ENCODE data around the gene STXBP2. TPM values are rescaled to one million over a fixed set of nuclear protein-coding genes. Genes with fewer than 3 reads are reported as not detected.

The STXBP2 gene
- total RNA-seq, 1 donor from 2014 or later, result 96.3 TPM

GRCh38 chr19:7632340-7633203 lies 4.3 kb upstream of the STXBP2 start:
- Mint-ChIP-seq H3K4me1 (ENCODE audit: low read depth) (peaks cover 24% of the 10 kb centered on the region), H3K27ac (no peak overlapping the region), H3K4me3 (ENCODE audit: low read depth) (no peak overlapping the region), H3K27me3 (ENCODE audit: low read depth) (no peaks in the 10 kb centered on the region), H3K36me3 (ENCODE audit: low read depth) (peaks cover 10% of the 10 kb centered on the region), H3K9me3 (no peaks in the 10 kb centered on the region)
- no peak for DNase-seq (ENCODE audit: low spot score)
- intact Hi-C loops (cut with micrococcal nuclease), result no loop called here

GRCh38 chr19:7633698-7634097 lies 3.2 kb upstream of the STXBP2 start, which contains the start of gene PCP2:
TSS of gene PCP2 (minus strand) at chr19:7633719. CDS start at chr19:7633457, 262 bp downstream.
- peaks cover 10% of the 10 kb centered on the region for H3K36me3 Mint-ChIP-seq (ENCODE audit: low read depth)
- intact Hi-C loops (cut with micrococcal nuclease), result no loop called here
- no peak for DNase-seq (ENCODE audit: low spot score)
- no peak within 1 kb of the TSS for H3K27ac Mint-ChIP-seq
- no peak within 1 kb of the TSS for H3K4me3 Mint-ChIP-seq (ENCODE audit: low read depth)
- no peaks in the 10 kb centered on the region for H3K27me3 Mint-ChIP-seq (ENCODE audit: low read depth)
- peaks cover 18% of the 10 kb centered on the region for H3K4me1 Mint-ChIP-seq (ENCODE audit: low read depth)
- H3K9me3 Mint-ChIP-seq, result no peaks in the 10 kb centered on the region

DNA sequence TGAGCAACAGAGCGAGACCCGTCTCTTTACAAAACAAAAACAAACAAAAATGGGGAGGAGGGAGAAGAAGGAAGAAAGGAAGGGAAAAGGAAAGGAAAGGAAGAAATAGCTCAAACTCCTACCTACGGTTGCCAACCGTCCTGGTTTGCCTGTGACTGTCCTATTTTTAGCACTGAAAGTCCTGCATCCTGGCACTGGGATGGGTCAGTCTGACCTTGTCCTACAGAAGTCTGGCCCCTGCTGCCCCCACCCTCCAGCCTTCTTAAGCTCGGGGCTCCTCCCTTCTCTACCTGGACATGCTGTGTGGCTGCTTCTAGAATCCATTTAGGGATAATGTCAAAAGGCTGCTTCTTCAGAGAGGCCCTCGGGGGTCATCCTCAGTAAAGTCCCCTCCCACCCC lies 1.2 kb upstream of the STXBP2 start:
- H3K36me3 Mint-ChIP-seq (ENCODE audit: low read depth), result peaks cover 7% of the 10 kb centered on the region
- H3K4me1 Mint-ChIP-seq (ENCODE audit: low read depth), result peaks cover 18% of the 10 kb centered on the region
- intact Hi-C loops (cut with micrococcal nuclease), result no loop called here
- no peak for DNase-seq (ENCODE audit: low spot score)
- no peaks in the 10 kb centered on the region for H3K27me3 Mint-ChIP-seq (ENCODE audit: low read depth)
- no peaks in the 10 kb centered on the region for H3K9me3 Mint-ChIP-seq
- no peak overlapping the region for H3K27ac Mint-ChIP-seq
- H3K4me3 Mint-ChIP-seq (ENCODE audit: low read depth), result peak overlapping the region; percentile 81

GRCh38 chr19:7636317-7636690 lies 606 bp upstream of the STXBP2 start:
- peak overlapping the region; percentile 81 for H3K4me3 Mint-ChIP-seq (ENCODE audit: low read depth)
- no peaks in the 10 kb centered on the region for H3K27me3 Mint-ChIP-seq (ENCODE audit: low read depth)
- no peaks in the 10 kb centered on the region for H3K9me3 Mint-ChIP-seq
- peaks cover 7% of the 10 kb centered on the region for H3K36me3 Mint-ChIP-seq (ENCODE audit: low read depth)
- DNase-seq (ENCODE audit: low spot score), result no peak
- H3K27ac Mint-ChIP-seq, result peak overlapping the region; percentile 79
- H3K4me1 Mint-ChIP-seq (ENCODE audit: low read depth), result peaks cover 14% of the 10 kb centered on the region
- intact Hi-C loops (cut with micrococcal nuclease), result no loop called here

DNA sequence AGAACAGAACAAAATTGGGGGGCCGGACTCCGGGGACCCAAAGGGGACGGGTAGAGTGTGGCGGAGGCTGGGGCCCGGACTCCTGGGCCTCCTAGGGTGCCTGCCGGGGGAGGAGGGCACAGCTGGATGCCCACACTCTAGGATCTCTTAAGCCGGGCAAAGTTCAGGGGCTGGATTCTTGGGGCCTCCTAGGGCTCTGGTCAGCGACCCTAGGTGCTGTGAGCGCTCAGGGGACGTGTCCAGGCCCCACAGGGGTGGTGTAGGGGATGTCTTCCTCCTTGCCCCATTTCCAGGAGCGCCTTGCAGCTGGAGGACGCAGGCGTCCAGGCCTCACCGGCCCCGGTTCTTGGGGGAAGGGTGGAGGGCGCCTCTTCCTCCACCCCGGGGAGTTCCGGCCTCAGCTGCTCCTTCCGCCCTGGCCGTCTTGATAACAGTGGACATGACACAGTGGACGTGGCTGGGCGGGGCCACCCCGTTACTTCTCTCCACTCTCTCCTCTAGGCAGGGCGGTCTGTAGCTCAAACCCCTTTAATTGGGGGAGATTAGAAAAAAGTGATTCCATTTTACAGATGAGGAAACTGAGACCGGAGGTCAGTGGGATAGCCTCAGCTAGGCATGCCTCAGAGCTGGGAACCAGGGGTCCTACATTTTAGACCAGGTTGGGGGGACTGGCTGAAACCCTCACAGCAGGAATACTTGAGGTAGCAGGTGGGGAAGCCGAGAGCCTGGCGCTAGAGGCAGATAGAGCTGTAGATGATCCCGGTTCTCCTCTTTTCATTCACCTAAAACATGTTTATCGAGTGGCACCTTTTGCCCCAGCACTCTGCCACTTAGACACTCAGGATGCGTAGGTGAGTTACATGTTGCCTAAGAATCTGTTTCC lies 705 bp downstream of the STXBP2 start:
- peak overlapping the region; percentile 73 for H3K27ac Mint-ChIP-seq
- intact Hi-C loops (cut with micrococcal nuclease), result no loop called here

DNA sequence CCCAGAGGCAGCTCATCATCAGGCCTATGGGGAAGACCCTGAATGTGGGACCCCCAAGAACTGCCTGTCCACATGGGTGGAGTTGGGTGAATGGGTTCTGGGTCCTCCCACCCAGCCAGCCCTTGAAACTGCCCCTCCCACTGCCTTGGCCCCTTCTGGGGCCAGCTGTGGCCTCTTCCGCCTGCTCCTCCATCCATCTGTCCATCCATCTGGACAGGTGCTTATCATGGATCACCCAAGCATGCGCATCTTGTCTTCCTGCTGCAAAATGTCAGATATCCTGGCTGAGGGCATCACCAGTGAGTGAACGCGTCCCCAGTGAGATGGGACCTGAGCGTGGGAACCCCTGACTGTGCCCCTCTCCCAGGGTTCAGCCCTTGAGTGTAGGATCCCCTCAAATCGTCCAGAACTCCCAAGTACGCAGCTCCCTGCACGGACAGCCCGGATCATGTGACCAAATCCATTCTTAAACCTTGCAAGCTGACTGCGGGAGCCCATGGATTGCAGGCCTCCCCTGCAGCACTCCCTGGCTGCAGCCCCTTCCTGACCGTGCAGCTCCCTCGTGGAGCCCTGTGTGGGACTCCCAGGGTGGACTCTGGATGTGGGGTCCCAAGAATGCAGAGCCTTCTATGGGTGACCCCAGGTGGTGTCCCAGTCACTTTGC lies 2.0 kb downstream of the STXBP2 start:
- intact Hi-C loops (cut with micrococcal nuclease), result no loop called here

More for the DNA sequence above, 705 bp downstream of the STXBP2 start:
- Mint-ChIP-seq H3K4me3 (ENCODE audit: low read depth) (peak overlapping the region; percentile 81), H3K27me3 (ENCODE audit: low read depth) (no peaks in the 10 kb centered on the region), H3K9me3 (no peaks in the 10 kb centered on the region), H3K36me3 (ENCODE audit: low read depth) (peaks cover 7% of the 10 kb centered on the region), H3K4me1 (ENCODE audit: low read depth) (peaks cover 14% of the 10 kb centered on the region)
- DNase-seq (ENCODE audit: low spot score), result no peak

GRCh38 chr19:7639863-7640348 lies 3.0 kb downstream of the STXBP2 start:
- intact Hi-C loops (cut with micrococcal nuclease), result no loop called here
- Mint-ChIP-seq H3K9me3 (no peaks in the 10 kb centered on the region), H3K4me3 (ENCODE audit: low read depth) (no peak overlapping the region), H3K4me1 (ENCODE audit: low read depth) (peaks cover 14% of the 10 kb centered on the region), H3K36me3 (ENCODE audit: low read depth) (peaks cover 22% of the 10 kb centered on the region), H3K27ac (no peak overlapping the region), H3K27me3 (ENCODE audit: low read depth) (no peaks in the 10 kb centered on the region)
- DNase-seq (ENCODE audit: low spot score), result no peak

More for the DNA sequence above, 2.0 kb downstream of the STXBP2 start:
- Mint-ChIP-seq H3K9me3 (no peaks in the 10 kb centered on the region), H3K36me3 (ENCODE audit: low read depth) (peaks cover 14% of the 10 kb centered on the region), H3K4me3 (ENCODE audit: low read depth) (peak overlapping the region; percentile 24), H3K27ac (no peak overlapping the region), H3K27me3 (ENCODE audit: low read depth) (no peaks in the 10 kb centered on the region), H3K4me1 (ENCODE audit: low read depth) (peaks cover 14% of the 10 kb centered on the region)
- DNase-seq (ENCODE audit: low spot score), result no peak

GRCh38 chr19:7640803-7641202 lies 3.9 kb downstream of the STXBP2 start:
- no peak for DNase-seq (ENCODE audit: low spot score)
- no peak overlapping the region for H3K27ac Mint-ChIP-seq
- no peak overlapping the region for H3K4me3 Mint-ChIP-seq (ENCODE audit: low read depth)
- H3K27me3 Mint-ChIP-seq (ENCODE audit: low read depth), result no peaks in the 10 kb centered on the region
- peaks cover 24% of the 10 kb centered on the region for H3K36me3 Mint-ChIP-seq (ENCODE audit: low read depth)
- no peaks in the 10 kb centered on the region for H3K9me3 Mint-ChIP-seq
- intact Hi-C loops (cut with micrococcal nuclease), result no loop called here
- peaks cover 14% of the 10 kb centered on the region for H3K4me1 Mint-ChIP-seq (ENCODE audit: low read depth)

DNA sequence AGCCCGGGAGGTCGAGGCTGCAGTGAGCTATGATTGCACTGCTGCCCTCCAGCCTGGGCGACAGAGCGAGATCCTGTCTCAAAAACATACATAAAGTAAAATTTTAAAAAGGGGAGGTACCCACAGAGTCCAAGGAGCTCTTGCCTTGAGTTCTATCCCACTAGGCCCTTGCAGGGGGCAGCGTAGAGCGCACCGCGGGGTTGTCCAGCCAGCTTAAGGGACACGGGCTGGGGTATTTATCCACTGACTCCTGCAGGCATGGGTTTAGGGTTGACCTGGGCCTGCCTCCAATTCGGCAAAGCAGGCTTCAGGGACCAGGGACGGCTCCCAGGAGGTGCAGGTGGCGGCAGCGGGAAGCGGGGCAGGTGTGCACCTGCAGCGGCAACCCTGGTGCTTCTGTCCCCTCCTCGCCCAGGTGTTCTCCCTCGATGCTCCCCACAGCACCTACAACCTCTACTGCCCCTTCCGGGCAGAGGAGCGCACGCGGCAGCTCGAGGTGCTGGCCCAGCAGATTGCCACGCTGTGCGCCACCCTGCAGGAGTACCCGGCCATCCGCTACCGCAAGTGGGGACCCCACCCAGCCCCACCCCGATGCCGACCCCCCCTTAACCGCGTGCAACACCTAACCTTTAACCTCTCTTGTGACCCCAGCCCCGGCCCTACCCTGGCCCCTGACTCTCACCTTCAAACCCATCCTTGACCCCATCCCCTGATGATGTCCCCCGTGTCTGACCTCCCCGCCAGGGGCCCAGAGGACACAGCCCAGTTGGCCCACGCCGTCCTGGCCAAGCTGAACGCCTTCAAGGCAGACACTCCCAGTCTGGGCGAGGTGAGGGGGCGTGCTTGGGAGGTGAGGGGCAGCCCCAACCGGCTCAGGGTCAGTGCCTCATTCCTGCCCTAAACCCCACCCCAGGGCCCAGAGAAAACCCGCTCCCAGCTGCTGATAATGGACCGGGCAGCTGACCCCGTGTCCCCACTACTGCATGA lies 4.7 kb downstream of the STXBP2 start:
- intact Hi-C loops (cut with micrococcal nuclease), result no loop called here

DNA sequence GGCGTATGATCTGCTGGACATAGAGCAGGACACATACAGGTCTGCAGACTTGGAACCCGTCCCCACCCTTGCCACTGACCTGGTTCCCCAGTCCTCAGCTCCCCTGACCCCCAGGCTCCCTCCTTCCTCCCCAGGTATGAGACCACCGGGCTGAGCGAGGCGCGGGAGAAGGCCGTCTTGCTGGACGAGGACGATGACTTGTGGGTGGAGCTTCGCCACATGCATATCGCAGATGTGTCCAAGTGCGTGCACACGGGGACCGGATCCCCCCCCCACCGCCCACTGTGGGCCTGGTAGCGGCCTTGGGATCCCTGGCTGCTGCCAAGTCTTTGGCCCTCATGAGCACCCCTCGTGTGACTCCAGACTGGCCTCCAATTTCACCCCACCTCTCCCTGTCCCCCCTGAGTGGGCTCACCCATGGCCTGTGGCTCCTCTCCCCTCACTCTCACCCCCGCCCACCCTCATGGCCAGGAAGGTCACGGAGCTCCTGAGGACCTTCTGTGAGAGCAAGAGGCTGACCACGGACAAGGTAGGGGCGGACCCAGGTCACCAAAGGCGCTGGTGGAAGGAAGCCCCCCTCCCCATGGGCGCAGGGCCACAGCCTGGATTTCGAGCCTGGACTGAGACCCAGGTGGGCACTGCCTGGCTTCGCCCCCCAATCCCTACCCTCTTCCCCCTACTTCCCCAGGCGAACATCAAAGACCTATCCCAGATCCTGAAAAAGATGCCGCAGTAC lies 5.6 kb downstream of the STXBP2 start:
- Mint-ChIP-seq H3K36me3 (ENCODE audit: low read depth) (peaks cover 26% of the 10 kb centered on the region), H3K27me3 (ENCODE audit: low read depth) (no peaks in the 10 kb centered on the region), H3K4me3 (ENCODE audit: low read depth) (no peak overlapping the region), H3K9me3 (no peaks in the 10 kb centered on the region), H3K27ac (no peak overlapping the region), H3K4me1 (ENCODE audit: low read depth) (peaks cover 14% of the 10 kb centered on the region)
- DNase-seq (ENCODE audit: low spot score), result no peak
- intact Hi-C loops (cut with micrococcal nuclease), result no loop called here

More for the DNA sequence above, 4.7 kb downstream of the STXBP2 start:
- Mint-ChIP-seq H3K4me1 (ENCODE audit: low read depth) (peaks cover 14% of the 10 kb centered on the region), H3K4me3 (ENCODE audit: low read depth) (no peak overlapping the region), H3K27me3 (ENCODE audit: low read depth) (no peaks in the 10 kb centered on the region), H3K27ac (no peak overlapping the region), H3K9me3 (no peaks in the 10 kb centered on the region), H3K36me3 (ENCODE audit: low read depth) (peaks cover 26% of the 10 kb centered on the region)
- DNase-seq (ENCODE audit: low spot score), result no peak

- intact Hi-C loops (cut with micrococcal nuclease), result no loop called here
- DNase-seq (ENCODE audit: low spot score), result no peak
- H3K27me3 Mint-ChIP-seq (ENCODE audit: low read depth), result no peaks in the 10 kb centered on the region
- peaks cover 14% of the 10 kb centered on the region for H3K4me1 Mint-ChIP-seq (ENCODE audit: low read depth)
- no peak overlapping the region for H3K27ac Mint-ChIP-seq
- H3K36me3 Mint-ChIP-seq (ENCODE audit: low read depth), result peaks cover 31% of the 10 kb centered on the region
- H3K4me3 Mint-ChIP-seq (ENCODE audit: low read depth), result no peak overlapping the region
- no peaks in the 10 kb centered on the region for H3K9me3 Mint-ChIP-seq
Observed at GRCh38 chr19:7643031-7643415, 6.1 kb downstream of the STXBP2 start.

Measured in activated T-helper 2 cell treated with anti-CD3 and anti-CD28 coated beads, Interferon-gamma antibody, Interleukin-2, Interleukin-4, amounts not matched to agents 10 μg/mL and 5 μg/mL and 100 μg/mL, durations not matched to agents 14 hours and 24 hours and 36 hours (primary cell).